Measurements from ENCODE around the gene FOXP4.

The FOXP4 gene

DNA sequence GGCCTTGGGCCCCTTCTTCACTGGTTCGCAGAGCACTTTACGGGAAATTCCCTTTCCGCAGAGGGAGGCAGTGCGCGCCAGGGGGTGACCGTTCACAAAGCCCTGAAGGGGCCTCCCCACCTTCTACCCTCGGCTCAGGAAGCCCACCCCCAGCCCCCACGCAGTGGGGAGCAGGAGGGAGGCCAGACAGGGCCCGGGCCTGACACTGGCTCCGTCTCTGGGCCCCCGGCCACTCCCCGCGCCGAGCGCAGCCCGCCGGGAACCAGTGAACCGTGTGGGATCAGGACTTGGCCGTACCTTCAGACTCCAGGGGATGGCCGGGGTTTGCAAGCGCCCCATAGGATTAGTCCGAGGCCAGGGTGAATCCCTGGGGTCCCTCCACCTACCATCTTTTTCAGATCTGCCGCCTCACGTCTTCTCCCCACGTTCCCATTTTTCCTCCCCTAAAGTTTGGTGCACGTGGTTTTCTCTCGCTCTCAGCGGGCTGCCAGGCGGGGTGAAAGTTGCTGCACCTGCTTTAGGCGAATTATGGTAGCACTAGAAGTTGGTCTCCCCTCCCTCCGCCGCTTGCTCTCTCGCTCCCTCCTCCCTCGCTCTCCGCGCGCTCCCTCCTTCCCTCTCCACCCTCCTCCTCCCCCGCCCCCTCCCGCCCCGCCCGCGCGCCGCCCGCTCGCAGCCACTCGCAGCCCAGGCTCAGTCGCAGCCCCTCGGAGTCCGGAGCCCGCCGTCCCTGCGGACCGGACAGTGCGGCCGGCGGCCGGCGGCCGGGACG is at the start of gene FOXP4:
Gene FOXP4 (plus strand): TSS at position 679 of the 772 bp plus-strand sequence. CDS start 19,380 bp downstream, outside the sequence.
- Mint-ChIP-seq H3K27me3 (ENCODE audit: low read depth) (peaks cover 64% of the 10 kb centered on the region), H3K4me3 (peak within 1 kb of the TSS; percentile 97 to 98 (median 98)), H3K27ac (peak within 1 kb of the TSS; percentile 68 to 94 (median 85)), H3K4me1 (peaks cover 32% of the 10 kb centered on the region), H3K36me3 (ENCODE audit: low read depth) (peaks cover 11% of the 10 kb centered on the region), H3K9me3 (no peaks in the 10 kb centered on the region)
- TF ChIP-seq, protein P1, sequence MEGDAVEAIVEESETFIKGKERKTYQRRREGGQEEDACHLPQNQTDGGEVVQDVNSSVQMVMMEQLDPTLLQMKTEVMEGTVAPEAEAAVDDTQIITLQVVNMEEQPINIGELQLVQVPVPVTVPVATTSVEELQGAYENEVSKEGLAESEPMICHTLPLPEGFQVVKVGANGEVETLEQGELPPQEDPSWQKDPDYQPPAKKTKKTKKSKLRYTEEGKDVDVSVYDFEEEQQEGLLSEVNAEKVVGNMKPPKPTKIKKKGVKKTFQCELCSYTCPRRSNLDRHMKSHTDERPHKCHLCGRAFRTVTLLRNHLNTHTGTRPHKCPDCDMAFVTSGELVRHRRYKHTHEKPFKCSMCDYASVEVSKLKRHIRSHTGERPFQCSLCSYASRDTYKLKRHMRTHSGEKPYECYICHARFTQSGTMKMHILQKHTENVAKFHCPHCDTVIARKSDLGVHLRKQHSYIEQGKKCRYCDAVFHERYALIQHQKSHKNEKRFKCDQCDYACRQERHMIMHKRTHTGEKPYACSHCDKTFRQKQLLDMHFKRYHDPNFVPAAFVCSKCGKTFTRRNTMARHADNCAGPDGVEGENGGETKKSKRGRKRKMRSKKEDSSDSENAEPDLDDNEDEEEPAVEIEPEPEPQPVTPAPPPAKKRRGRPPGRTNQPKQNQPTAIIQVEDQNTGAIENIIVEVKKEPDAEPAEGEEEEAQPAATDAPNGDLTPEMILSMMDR (IDR thresholded peaks at IDR 0.05; ENCODE audit: unreplicated experiment in 3 of 3) = no peak

DNA sequence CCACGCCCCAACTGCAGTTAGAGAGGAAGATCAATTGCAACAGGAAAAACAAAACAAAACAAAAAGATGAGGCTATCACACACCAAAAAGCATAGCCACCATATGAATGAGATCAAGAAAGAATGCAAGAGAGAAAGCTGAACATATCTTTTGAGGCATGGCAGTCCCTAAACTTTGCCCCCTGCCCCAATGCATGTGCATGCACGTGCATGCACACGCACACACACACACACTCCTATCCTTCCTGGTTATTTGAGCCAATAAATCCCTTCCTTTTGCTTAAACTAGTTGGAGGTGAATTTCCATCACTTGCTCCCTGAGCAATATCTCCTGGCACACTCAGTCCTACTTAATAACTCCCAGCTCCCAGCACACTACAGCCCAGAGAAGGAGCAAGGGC is 48.6 kb upstream of the FOXP4 start:
- Mint-ChIP-seq H3K27me3 (ENCODE audit: low read depth) (peaks cover 33% of the 10 kb centered on the region), H3K9me3 (no peaks in the 10 kb centered on the region), H3K4me3 (peak overlapping the region in 1 of 3 experiments; percentile 36), H3K27ac (peak overlapping the region; percentile 60 to 90 (median 88)), H3K4me1 (peaks cover 69% of the 10 kb centered on the region), H3K36me3 (ENCODE audit: low read depth) (no peaks in the 10 kb centered on the region)
- TF ChIP-seq, protein P1 (IDR thresholded peaks at IDR 0.05; ENCODE audit: unreplicated experiment in 3 of 3) = no peak

- Mint-ChIP-seq H3K27ac (peak overlapping the region; percentile 60 to 90 (median 88)), H3K9me3 (no peaks in the 10 kb centered on the region), H3K4me1 (peaks cover 69% of the 10 kb centered on the region), H3K4me3 (peak overlapping the region in 1 of 3 experiments; percentile 36), H3K36me3 (ENCODE audit: low read depth) (no peaks in the 10 kb centered on the region), H3K27me3 (ENCODE audit: low read depth) (peaks cover 33% of the 10 kb centered on the region)
- TF ChIP-seq, protein P1 (IDR thresholded peaks at IDR 0.05; ENCODE audit: unreplicated experiment in 3 of 3) = no peak
Observed at GRCh38 chr6:41497994-41498393, 48.2 kb upstream of the FOXP4 start.

GRCh38 chr6:41498968-41499599 is 47.1 kb upstream of the FOXP4 start:
- TF ChIP-seq, protein P1 (IDR thresholded peaks at IDR 0.05; ENCODE audit: unreplicated experiment in 3 of 3) = no peak
- Mint-ChIP-seq H3K4me1 (peaks cover 66% of the 10 kb centered on the region), H3K4me3 (peak overlapping the region in 1 of 3 experiments; percentile 4), H3K27me3 (ENCODE audit: low read depth) (peaks cover 33% of the 10 kb centered on the region), H3K9me3 (no peaks in the 10 kb centered on the region), H3K36me3 (ENCODE audit: low read depth) (no peaks in the 10 kb centered on the region), H3K27ac (peak overlapping the region; percentile 38 to 73 (median 69))

DNA sequence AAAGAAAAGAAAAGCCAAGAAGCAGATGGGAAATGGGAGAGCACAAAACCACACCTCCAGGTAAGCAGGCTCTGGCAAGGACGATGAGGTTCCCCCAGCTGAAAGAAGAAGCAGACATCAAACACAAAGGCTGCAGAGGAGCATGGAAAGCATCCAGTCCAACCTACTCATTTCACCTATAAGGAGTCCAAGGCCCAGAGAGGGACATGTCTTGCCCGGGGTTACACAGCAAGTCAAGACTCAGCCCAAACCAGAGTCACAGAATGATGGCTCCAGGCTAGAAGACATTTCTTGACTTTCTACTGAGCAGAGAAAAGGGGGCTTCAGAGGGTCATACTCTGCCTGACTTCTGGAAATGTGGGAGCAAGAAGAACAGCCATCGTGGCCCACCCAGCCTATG is 45.6 kb upstream of the FOXP4 start:
- no peaks in the 10 kb centered on the region for H3K36me3 Mint-ChIP-seq (ENCODE audit: low read depth)

More for the DNA sequence above, 45.6 kb upstream of the FOXP4 start:
- Mint-ChIP-seq H3K27me3 (ENCODE audit: low read depth) (peaks cover 37% of the 10 kb centered on the region), H3K4me1 (peaks cover 63% of the 10 kb centered on the region), H3K9me3 (no peaks in the 10 kb centered on the region), H3K4me3 (no peak overlapping the region), H3K27ac (peak overlapping the region in 1 of 3 experiments; percentile 36)
- TF ChIP-seq, protein P1 (IDR thresholded peaks at IDR 0.05; ENCODE audit: unreplicated experiment in 3 of 3) = no peak
